ENCODE measurements around the gene CDC42SE2.

The CDC42SE2 gene

DNA sequence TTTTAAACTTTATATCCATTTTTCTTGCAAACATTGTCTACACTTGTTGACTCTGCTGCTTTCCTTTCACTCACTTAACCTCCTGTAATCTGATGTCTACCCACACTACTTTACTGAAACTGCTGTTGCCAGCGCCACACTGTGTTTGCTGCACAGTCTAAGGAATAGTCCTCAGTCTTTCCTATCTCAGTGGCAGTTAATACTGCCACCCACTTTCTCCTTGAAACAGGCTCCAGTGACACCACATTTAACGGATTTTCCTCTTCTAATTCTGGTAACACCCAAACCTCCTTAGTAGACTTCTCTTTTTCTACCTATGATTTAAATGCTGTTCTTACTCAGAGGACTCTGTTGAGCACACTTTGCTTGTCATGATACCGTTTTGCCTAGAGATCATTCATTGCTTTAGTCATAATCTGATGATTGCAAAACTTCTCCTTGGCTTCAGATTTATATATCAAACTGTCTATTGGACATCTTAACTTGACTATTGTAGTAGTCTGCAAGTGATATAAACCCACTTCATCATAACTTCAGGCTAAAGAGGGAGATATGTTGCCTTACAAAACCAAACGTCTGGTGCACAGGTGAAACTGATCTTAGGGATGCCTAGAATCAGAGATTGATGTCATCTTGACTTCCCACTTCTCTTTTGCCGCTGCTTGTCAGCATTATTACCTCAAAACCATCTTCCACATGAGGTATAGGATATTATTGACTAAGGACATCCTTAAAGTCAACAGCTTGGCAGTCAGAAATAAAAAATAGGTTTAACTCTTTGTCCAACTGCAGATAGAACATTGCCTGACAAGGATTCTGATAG lies 94.1 kb downstream of the CDC42SE2 start:
- no peak overlapping the region for H3K9ac ChIP-seq (ENCODE audit: low read depth, low read length, poor library complexity, severe bottlenecking)
- no peaks in the 10 kb centered on the region for H3K9me2 ChIP-seq (replicated peaks; ENCODE audit: low read depth, low read length)
- peaks cover 16% of the 10 kb centered on the region; the same call in 1 of the 2 replicates for H3K36me3 ChIP-seq (ENCODE audit: insufficient read depth, low read length)
- H3K27me3 ChIP-seq (ENCODE audit: insufficient read depth, low read length, poor library complexity, severe bottlenecking), result no peaks in the 10 kb centered on the region
- H4K20me1 ChIP-seq (ENCODE audit: insufficient read depth, low read length, poor library complexity, severe bottlenecking), result no peaks in the 10 kb centered on the region
- no peak overlapping the region for H2AFZ ChIP-seq (ENCODE audit: low read length)
- no peak overlapping the region for H3K4me3 ChIP-seq (ENCODE audit: low read length, poor library complexity, severe bottlenecking)
- no peaks in the 10 kb centered on the region for H3F3A ChIP-seq (ENCODE audit: low read depth)
- no peaks in the 10 kb centered on the region for H3K4me1 ChIP-seq (ENCODE audit: insufficient read depth, low read length, poor library complexity, severe bottlenecking)
- TF ChIP-seq, protein P1, sequence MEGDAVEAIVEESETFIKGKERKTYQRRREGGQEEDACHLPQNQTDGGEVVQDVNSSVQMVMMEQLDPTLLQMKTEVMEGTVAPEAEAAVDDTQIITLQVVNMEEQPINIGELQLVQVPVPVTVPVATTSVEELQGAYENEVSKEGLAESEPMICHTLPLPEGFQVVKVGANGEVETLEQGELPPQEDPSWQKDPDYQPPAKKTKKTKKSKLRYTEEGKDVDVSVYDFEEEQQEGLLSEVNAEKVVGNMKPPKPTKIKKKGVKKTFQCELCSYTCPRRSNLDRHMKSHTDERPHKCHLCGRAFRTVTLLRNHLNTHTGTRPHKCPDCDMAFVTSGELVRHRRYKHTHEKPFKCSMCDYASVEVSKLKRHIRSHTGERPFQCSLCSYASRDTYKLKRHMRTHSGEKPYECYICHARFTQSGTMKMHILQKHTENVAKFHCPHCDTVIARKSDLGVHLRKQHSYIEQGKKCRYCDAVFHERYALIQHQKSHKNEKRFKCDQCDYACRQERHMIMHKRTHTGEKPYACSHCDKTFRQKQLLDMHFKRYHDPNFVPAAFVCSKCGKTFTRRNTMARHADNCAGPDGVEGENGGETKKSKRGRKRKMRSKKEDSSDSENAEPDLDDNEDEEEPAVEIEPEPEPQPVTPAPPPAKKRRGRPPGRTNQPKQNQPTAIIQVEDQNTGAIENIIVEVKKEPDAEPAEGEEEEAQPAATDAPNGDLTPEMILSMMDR (conservative IDR thresholded peaks at IDR 0.05; ENCODE audit: low read length), result no peak
- TF ChIP-seq EZH2phosphoT487 (IDR thresholded peaks at IDR 0.05; ENCODE audit: borderline replicate concordance), result no peak
- no peaks in the 10 kb centered on the region for H3K9me3 ChIP-seq (ENCODE audit: insufficient read depth, low read depth, low read length)
- H3K79me2 ChIP-seq (ENCODE audit: insufficient read depth, low read length), result peaks cover 47% of the 10 kb centered on the region; the same call in 1 of the 2 replicates
- H3K4me2 ChIP-seq (ENCODE audit: low read depth, low read length, poor library complexity, severe bottlenecking), result no peak overlapping the region

DNA sequence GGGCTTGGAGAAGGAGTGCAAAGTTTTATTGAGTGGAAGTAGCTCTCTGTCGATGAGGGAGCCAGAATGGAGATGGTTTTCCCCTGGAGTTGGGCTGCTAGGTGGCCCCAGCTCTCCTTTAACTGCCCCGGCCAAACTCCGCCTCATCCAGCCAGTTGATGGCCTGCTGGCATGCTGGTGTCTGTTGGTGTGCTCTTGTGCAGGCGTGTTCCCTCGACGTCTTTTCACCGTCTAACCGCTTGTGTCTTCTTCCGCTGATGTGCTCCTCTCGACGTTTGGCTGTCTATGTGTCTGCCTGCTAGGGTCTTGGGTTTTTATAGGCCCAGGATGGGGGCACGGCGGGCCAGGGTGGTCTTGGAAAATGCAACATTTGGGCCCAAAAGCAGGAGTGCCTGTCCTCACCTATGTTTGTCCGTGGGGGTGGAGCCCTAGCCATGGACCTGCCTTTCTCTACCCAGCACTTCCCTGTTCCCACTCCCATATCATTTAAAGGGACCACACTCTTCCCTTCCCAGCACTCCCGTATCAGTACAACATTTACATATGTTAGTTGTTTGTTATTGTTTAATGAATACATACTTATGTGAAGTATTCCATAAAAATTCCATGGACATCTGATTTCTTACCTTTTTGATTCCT lies 97.9 kb downstream of the CDC42SE2 start:
- Histone ChIP-seq H3K4me2 (ENCODE audit: low read depth, low read length, poor library complexity, severe bottlenecking) (no peak overlapping the region), H3K9ac (ENCODE audit: low read depth, low read length, poor library complexity, severe bottlenecking) (no peak overlapping the region), H3K27me3 (ENCODE audit: insufficient read depth, low read length, poor library complexity, severe bottlenecking) (no peaks in the 10 kb centered on the region), H3K9me2 (replicated peaks; ENCODE audit: low read depth, low read length) (no peaks in the 10 kb centered on the region), H3K4me1 (ENCODE audit: insufficient read depth, low read length, poor library complexity, severe bottlenecking) (peaks cover 4% of the 10 kb centered on the region), H2AFZ (ENCODE audit: low read length) (no peak overlapping the region), H4K20me1 (ENCODE audit: insufficient read depth, low read length, poor library complexity, severe bottlenecking) (no peaks in the 10 kb centered on the region), H3K9me3 (ENCODE audit: insufficient read depth, low read depth, low read length) (no peaks in the 10 kb centered on the region), H3K79me2 (ENCODE audit: insufficient read depth, low read length) (peaks cover 50% of the 10 kb centered on the region; the same call in 1 of the 2 replicates), H3K4me3 (ENCODE audit: low read length, poor library complexity, severe bottlenecking) (no peak overlapping the region), H3K36me3 (ENCODE audit: insufficient read depth, low read length) (peaks cover 16% of the 10 kb centered on the region; the same call in 1 of the 2 replicates), H3F3A (ENCODE audit: low read depth) (no peaks in the 10 kb centered on the region)
- TF ChIP-seq, protein P1 (conservative IDR thresholded peaks at IDR 0.05; ENCODE audit: low read length), result no peak
- no peak for TF ChIP-seq EZH2phosphoT487 (IDR thresholded peaks at IDR 0.05; ENCODE audit: borderline replicate concordance)

DNA sequence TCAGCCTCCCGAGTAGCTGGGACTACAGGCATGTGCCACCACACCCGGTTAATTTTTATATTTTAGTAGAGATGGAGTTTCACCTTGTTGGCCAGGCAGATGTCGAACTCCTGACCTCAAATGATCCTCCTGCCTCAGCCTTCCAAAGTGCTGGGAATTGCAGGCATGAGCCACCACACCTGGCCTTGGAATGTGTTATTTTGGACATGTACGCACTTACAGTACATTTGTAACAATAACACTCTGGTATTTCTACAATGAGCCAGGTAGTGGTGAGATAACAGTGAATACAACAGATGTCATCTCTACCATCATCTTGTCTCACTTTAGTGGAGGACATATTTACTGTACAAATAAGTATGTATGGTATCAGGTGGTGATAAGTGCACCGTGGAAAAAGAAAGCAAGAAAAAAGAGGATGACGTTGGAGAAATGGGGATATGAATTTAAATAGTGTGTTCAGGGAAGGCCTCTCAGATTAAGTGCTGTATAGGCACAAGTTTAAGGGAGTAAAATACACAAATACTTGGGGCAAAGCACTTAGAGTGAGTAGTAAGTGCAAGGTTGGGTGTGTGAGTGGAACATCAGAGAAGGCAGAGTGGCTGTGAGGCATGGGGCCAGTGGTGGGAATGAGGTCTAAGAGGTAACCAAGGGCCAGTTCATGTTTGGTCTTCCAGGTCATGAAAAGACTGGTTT lies 100.1 kb downstream of the CDC42SE2 start:
- H3K4me3 ChIP-seq (ENCODE audit: low read length, poor library complexity, severe bottlenecking), result no peak overlapping the region
- TF ChIP-seq, protein P1 (conservative IDR thresholded peaks at IDR 0.05; ENCODE audit: low read length), result no peak
- TF ChIP-seq EZH2phosphoT487 (IDR thresholded peaks at IDR 0.05; ENCODE audit: borderline replicate concordance), result no peak
- no peaks in the 10 kb centered on the region for H3K9me2 ChIP-seq (replicated peaks; ENCODE audit: low read depth, low read length)
- H4K20me1 ChIP-seq (ENCODE audit: insufficient read depth, low read length, poor library complexity, severe bottlenecking), result no peaks in the 10 kb centered on the region
- peaks cover 4% of the 10 kb centered on the region for H3K4me1 ChIP-seq (ENCODE audit: insufficient read depth, low read length, poor library complexity, severe bottlenecking)
- peak overlapping the region; percentile 24 for H3K4me2 ChIP-seq (ENCODE audit: low read depth, low read length, poor library complexity, severe bottlenecking)
- H2AFZ ChIP-seq (ENCODE audit: low read length), result no peak overlapping the region
- H3F3A ChIP-seq (ENCODE audit: low read depth), result no peaks in the 10 kb centered on the region
- peaks cover 43% of the 10 kb centered on the region for H3K79me2 ChIP-seq (ENCODE audit: insufficient read depth, low read length)
- peaks cover 16% of the 10 kb centered on the region; the same call in 1 of the 2 replicates for H3K36me3 ChIP-seq (ENCODE audit: insufficient read depth, low read length)
- H3K9ac ChIP-seq (ENCODE audit: low read depth, low read length, poor library complexity, severe bottlenecking), result no peak overlapping the region
- no peaks in the 10 kb centered on the region for H3K27me3 ChIP-seq (ENCODE audit: insufficient read depth, low read length, poor library complexity, severe bottlenecking)
- no peaks in the 10 kb centered on the region for H3K9me3 ChIP-seq (ENCODE audit: insufficient read depth, low read depth, low read length)

All from Loucy (cell line).